ENCODE results near the gene MFAP3L. TPM values are rescaled to one million over a fixed set of nuclear protein-coding genes. Genes with fewer than 3 reads are reported as not detected.
A peak's percentile ranks its signal among the peaks of the same experiment; 100 is the strongest.

Gene MFAP3L
- total RNA-seq, 4 donors from 2014 or later = 3.2 to 11.3 (median 4.6) TPM

GRCh38 chr4:170030121-170030520 is 3.9 kb upstream of the MFAP3L start:
- in situ Hi-C loops (cut with MboI; ENCODE audit: low sequenced_read_pairs in 4 of 4) = loop anchor here in 3 of 4 donors (25.0 kb wide), 1 partner anchor 418 kb away; the partner anchor contains the start of genes CLCN3 (in 3 of the 3) and NEK1 (in 3 of the 3)
- no peak for ATAC-seq
- TF ChIP-seq POLR2A (IDR thresholded peaks at IDR 0.05) (no peak), CTCF (IDR thresholded peaks at IDR 0.05 in 4 of 5, conservative IDR thresholded peaks at IDR 0.05 in 1 of 5) (no peak)

GRCh38 chr4:170027181-170027829 is 1.1 kb upstream of the MFAP3L start:
- intact Hi-C loops (cut with DNase I; ENCODE audit: low total_unique reads) = loop anchor here (2.0 to 5.0 kb wide), 5 partner anchors 60 to 1020 kb away; partner anchors contain the start of genes AADAT and NEK1
- ATAC-seq (peak; percentile 88 to 90), DNase-seq (peak; percentile 88 to 90)
- H3K4me3 ChIP-seq = peak overlapping the region; percentile 74 to 91 (median 88)
- no peaks in the 10 kb centered on the region for H3K9me3 ChIP-seq
- H3K36me3 ChIP-seq = no peaks in the 10 kb centered on the region
- no peaks in the 10 kb centered on the region for H3K27me3 ChIP-seq
- TF ChIP-seq CTCF (IDR thresholded peaks at IDR 0.05 in 4 of 5, conservative IDR thresholded peaks at IDR 0.05 in 1 of 5) = peak in 2 of 5 experiments; percentile 18 to 21
- no peak for TF ChIP-seq POLR2A (IDR thresholded peaks at IDR 0.05)
- peaks cover 8 to 18% of the 10 kb centered on the region in 2 donors for H3K4me1 ChIP-seq
- H3K27ac ChIP-seq = peak overlapping the region; percentile 90 to 93 (median 92)
- in situ Hi-C loops (cut with MboI; ENCODE audit: low sequenced_read_pairs in 4 of 4) = loop anchor here in 3 of 4 donors (25.0 kb wide), 1 partner anchor 415 kb away; the partner anchor contains the start of genes CLCN3 (in 3 of the 3) and NEK1 (in 3 of the 3)

More at GRCh38 chr4:170030121-170030520, 3.9 kb upstream of the MFAP3L start:
- Histone ChIP-seq H3K27me3 (no peaks in the 10 kb centered on the region), H3K9me3 (no peaks in the 10 kb centered on the region), H3K27ac (no peak overlapping the region), H3K36me3 (no peaks in the 10 kb centered on the region), H3K4me1 (peaks cover 1 to 4% of the 10 kb centered on the region in 2 donors), H3K4me3 (no peak overlapping the region)
- intact Hi-C loops (cut with DNase I; ENCODE audit: low total_unique reads) = no loop called here
- DNase-seq = no peak

- H3K4me3 ChIP-seq = peak overlapping the region; percentile 64 to 91 (median 72)
- DNase-seq (peak; percentile 16 to 28), ATAC-seq (peak; percentile 10 to 20)
- no peak for TF ChIP-seq CTCF (IDR thresholded peaks at IDR 0.05 in 4 of 5, conservative IDR thresholded peaks at IDR 0.05 in 1 of 5)
- H3K9me3 ChIP-seq = no peaks in the 10 kb centered on the region
- intact Hi-C loops (cut with DNase I; ENCODE audit: low total_unique reads) (loop anchor here (2.0 to 5.0 kb wide), 5 partner anchors 62 to 1018 kb away; partner anchors contain the start of genes AADAT and NEK1), in situ Hi-C loops (cut with MboI; ENCODE audit: low sequenced_read_pairs in 4 of 4) (loop anchor here in 3 of 4 donors (25.0 kb wide), 1 partner anchor 413 kb away; the partner anchor contains the start of genes CLCN3 (in 3 of the 3) and NEK1 (in 3 of the 3))
- peaks cover 8 to 18% of the 10 kb centered on the region in 2 donors for H3K4me1 ChIP-seq
- no peaks in the 10 kb centered on the region for H3K36me3 ChIP-seq
- H3K27ac ChIP-seq = peak overlapping the region; percentile 67 to 93 (median 91)
- no peaks in the 10 kb centered on the region for H3K27me3 ChIP-seq
These were observed 507 bp downstream of the MFAP3L start for GRCh38 chr4:170025523-170026252.

- ATAC-seq (no peak), DNase-seq (no peak)
- intact Hi-C loops (cut with DNase I; ENCODE audit: low total_unique reads) = no loop called here
- peaks cover 4 to 32% of the 10 kb centered on the region in 2 donors for H3K4me1 ChIP-seq
- in situ Hi-C loops (cut with MboI; ENCODE audit: low sequenced_read_pairs in 4 of 4) = no loop called here
- H3K9me3 ChIP-seq = no peaks in the 10 kb centered on the region
- TF ChIP-seq POLR2A (IDR thresholded peaks at IDR 0.05) (no peak), CTCF (IDR thresholded peaks at IDR 0.05 in 4 of 5, conservative IDR thresholded peaks at IDR 0.05 in 1 of 5) (no peak)
- no peaks in the 10 kb centered on the region for H3K36me3 ChIP-seq
- no peak overlapping the region for H3K4me3 ChIP-seq
- H3K27me3 ChIP-seq = no peaks in the 10 kb centered on the region
- H3K27ac ChIP-seq = no peak overlapping the region
These were observed 4.0 kb downstream of the MFAP3L start for GRCh38 chr4:170022211-170022610.

Measured in gastrocnemius medialis (tissue), 4 donors.